Measurements from ENCODE around the gene FAU. TPM values are rescaled to one million over a fixed set of nuclear protein-coding genes. Genes with fewer than 3 reads are reported as not detected.

The FAU gene
- total and polyA plus RNA-seq, 10 of the 15 experiments (the other 5 are each of a cell fraction or from before 2014, with no cell fraction given), result 332 to 1,347 (median 990) TPM

DNA sequence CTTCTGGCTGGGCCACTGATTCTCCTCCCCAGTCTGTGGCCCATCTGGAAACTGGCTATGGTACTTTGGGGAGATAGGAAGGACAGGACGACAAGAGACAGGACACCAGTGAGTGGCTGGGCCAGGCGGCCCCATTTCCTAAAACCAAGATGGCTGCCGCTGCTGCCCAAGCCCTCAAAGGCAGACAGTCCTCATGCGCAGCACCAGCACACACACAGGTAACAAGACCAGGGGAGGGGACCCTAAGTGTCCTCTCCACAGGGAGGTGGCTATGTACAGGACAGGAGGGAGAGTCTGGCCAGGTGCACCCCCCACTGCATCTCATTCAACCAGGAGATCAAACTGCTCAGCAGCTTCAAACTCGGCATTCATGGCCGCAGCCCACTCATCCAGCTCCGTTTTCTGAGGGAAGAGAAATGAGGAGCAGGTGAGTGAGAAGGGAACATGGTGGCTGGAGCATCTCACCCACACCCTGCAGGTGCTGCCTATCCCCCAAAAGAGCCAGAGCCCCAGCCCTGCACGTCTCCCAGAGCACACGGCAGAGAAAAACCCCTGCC lies 43.1 kb downstream of the FAU start:
- Histone ChIP-seq H3K36me3 (ENCODE audit: control insufficient read depth in 2 of 2, insufficient read depth in 2 of 2, low read length in 1 of 2) (peaks cover 5 to 13% of the 10 kb centered on the region in 2 experiments; a peak in 3 of 4 replicates), H4K20me1 (ENCODE audit: control insufficient read depth, insufficient read depth) (no peaks in the 10 kb centered on the region), H3K4me1 (ENCODE audit: control insufficient read depth, insufficient read depth, low read length) (peaks cover 31% of the 10 kb centered on the region), H2AFZ (ENCODE audit: control insufficient read depth, low read depth, low read length) (peak overlapping the region; percentile 65), H3K79me2 (ENCODE audit: control insufficient read depth, insufficient read depth, low read length) (peaks cover 56% of the 10 kb centered on the region), H3K4me3 (peak overlapping the region; percentile 59), H3K9ac (ENCODE audit: control insufficient read depth, insufficient read depth, low read length) (peak overlapping the region; percentile 27), H3K27me3 (replicated peaks in 1 of 2; ENCODE audit: control insufficient read depth in 2 of 2, insufficient read depth in 2 of 2, low read length in 1 of 2) (no peaks in the 10 kb centered on the region), H3K27ac (ENCODE audit: control insufficient read depth, insufficient read depth) (peak overlapping the region; percentile 66), H3K9me3 (replicated peaks; ENCODE audit: control insufficient read depth, insufficient read depth, low read length) (no peaks in the 10 kb centered on the region), H3K4me2 (ENCODE audit: control insufficient read depth, insufficient read depth) (peak overlapping the region; percentile 67)
- intact Hi-C loops (cut with micrococcal nuclease; ENCODE audit: unreplicated experiment), result loop anchor here (1.0 to 5.0 kb wide), 3 partner anchors 37 to 65 kb away; partner anchors contain the start of genes ARL2, SAC3D1 and SNX15
- TF ChIP-seq, protein P1, sequence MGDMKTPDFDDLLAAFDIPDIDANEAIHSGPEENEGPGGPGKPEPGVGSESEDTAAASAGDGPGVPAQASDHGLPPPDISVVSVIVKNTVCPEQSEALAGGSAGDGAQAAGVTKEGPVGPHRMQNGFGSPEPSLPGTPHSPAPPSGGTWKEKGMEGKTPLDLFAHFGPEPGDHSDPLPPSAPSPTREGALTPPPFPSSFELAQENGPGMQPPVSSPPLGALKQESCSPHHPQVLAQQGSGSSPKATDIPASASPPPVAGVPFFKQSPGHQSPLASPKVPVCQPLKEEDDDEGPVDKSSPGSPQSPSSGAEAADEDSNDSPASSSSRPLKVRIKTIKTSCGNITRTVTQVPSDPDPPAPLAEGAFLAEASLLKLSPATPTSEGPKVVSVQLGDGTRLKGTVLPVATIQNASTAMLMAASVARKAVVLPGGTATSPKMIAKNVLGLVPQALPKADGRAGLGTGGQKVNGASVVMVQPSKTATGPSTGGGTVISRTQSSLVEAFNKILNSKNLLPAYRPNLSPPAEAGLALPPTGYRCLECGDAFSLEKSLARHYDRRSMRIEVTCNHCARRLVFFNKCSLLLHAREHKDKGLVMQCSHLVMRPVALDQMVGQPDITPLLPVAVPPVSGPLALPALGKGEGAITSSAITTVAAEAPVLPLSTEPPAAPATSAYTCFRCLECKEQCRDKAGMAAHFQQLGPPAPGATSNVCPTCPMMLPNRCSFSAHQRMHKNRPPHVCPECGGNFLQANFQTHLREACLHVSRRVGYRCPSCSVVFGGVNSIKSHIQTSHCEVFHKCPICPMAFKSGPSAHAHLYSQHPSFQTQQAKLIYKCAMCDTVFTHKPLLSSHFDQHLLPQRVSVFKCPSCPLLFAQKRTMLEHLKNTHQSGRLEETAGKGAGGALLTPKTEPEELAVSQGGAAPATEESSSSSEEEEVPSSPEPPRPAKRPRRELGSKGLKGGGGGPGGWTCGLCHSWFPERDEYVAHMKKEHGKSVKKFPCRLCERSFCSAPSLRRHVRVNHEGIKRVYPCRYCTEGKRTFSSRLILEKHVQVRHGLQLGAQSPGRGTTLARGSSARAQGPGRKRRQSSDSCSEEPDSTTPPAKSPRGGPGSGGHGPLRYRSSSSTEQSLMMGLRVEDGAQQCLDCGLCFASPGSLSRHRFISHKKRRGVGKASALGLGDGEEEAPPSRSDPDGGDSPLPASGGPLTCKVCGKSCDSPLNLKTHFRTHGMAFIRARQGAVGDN (IDR thresholded peaks at IDR 0.05), result peak; percentile 7; the same call in 1 of the 2 replicates
- TF ChIP-seq POLR2AphosphoS5 (IDR thresholded peaks at IDR 0.05; ENCODE audit: low read length) (0 out of 2 replicates have a peak, but pooled peaks have one; percentile 38), YY1 (IDR thresholded peaks at IDR 0.05; ENCODE audit: low read depth, low read length) (peak; percentile 91), CHD4 (IDR thresholded peaks at IDR 0.05) (no peak), CHD2 (IDR thresholded peaks at IDR 0.05; ENCODE audit: borderline replicate concordance, low read depth, low read length) (0 out of 2 replicates have a peak, but pooled peaks have one; percentile 15), NRF1 (conservative IDR thresholded peaks at IDR 0.05; ENCODE audit: low read depth, low read length) (no peak)
- TF ChIP-seq, protein P2, sequence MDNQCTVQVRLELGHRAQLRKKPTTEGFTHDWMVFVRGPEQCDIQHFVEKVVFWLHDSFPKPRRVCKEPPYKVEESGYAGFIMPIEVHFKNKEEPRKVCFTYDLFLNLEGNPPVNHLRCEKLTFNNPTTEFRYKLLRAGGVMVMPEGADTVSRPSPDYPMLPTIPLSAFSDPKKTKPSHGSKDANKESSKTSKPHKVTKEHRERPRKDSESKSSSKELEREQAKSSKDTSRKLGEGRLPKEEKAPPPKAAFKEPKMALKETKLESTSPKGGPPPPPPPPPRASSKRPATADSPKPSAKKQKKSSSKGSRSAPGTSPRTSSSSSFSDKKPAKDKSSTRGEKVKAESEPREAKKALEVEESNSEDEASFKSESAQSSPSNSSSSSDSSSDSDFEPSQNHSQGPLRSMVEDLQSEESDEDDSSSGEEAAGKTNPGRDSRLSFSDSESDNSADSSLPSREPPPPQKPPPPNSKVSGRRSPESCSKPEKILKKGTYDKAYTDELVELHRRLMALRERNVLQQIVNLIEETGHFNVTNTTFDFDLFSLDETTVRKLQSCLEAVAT (IDR thresholded peaks at IDR 0.05), result peak; percentile 90
- TF ChIP-seq, protein P3, sequence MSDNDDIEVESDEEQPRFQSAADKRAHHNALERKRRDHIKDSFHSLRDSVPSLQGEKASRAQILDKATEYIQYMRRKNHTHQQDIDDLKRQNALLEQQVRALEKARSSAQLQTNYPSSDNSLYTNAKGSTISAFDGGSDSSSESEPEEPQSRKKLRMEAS (IDR thresholded peaks at IDR 0.05; ENCODE audit: low read depth, low read length), result 0 out of 2 replicates have a peak, but pooled peaks have one; percentile 3
- BruUV-seq (replicated peaks), result no TSS peak
- POLR2A ChIA-PET, result interaction anchor here (0.6 to 2.2 kb wide), 9 partner anchors 10 to 168 kb away, joined by 3 to 8 read pairs (median 4); partner anchors contain the start of gene SAC3D1
- DNase-seq (ENCODE audit: low read depth, low spot score) (no peak), ATAC-seq (peak; percentile 27), FAIRE-seq (no peak)
- RAD21 ChIA-PET (ENCODE audit: unreplicated experiment), result interaction anchor here (0.7 to 3.0 kb wide), 9 partner anchors 10 to 66 kb away, joined by 3 to 8 read pairs (median 3); partner anchors contain the start of genes ARL2, SAC3D1 and TM7SF2
- SMC1A ChIA-PET (ENCODE audit: uncharacterized antibody, unreplicated experiment), result interaction anchor here (0.9 to 2.3 kb wide), 4 partner anchors 10 to 64 kb away, joined by 3 to 9 read pairs (median 3); partner anchors contain the start of gene ARL2
- 80% methylated on average over 9 of the region's 9 CpGs for WGBS (ENCODE audit: insufficient coverage, insufficient replicate concordance, low lambda C conversion rate, missing lambda C conversion rate)
- CTCF ChIA-PET, result interaction anchor here (0.6 to 1.9 kb wide), 16 partner anchors 10 to 231 kb away, joined by 3 to 9 read pairs (median 4); partner anchors contain the start of genes ARL2 and SAC3D1
- in situ Hi-C loops (cut with MboI), result no loop called here

Measured in GM12878 (cell line).